Panc1 (cell line): ENCODE measurements around the gene SIVA1. TPM values are rescaled to one million over a fixed set of nuclear protein-coding genes. Genes with fewer than 3 reads are reported as not detected.

ENCODE experiments used
- ATAC-seq: fragments of 200-7000 bp; cut with Tn5 transposase; 2 replicates; pipeline ENCODE4 v1.9.1; 2020; ENCODE audit warnings: mild to moderate bottlenecking, moderate library complexity
- BruUV-seq: library from RNA; stranded (reverse); fragments of 400-500 nt; replicated peaks from 2 replicates; lab custom pipeline; 2021; lab: Mats Ljungman, UMichigan
- CTCF ChIA-PET: fragments of 300-600 bp; sonication (Branson Sonifier 250); formaldehyde crosslinking; loops from one replicate; lab custom pipeline; 2022; ENCODE audit warnings: antibody characterized with exemption; lab: Charles Lee
- POLR2A ChIA-PET: fragments of 300-600 bp; sonication (Branson Sonifier 250); formaldehyde crosslinking; loops from one replicate; lab custom pipeline; 2022; ENCODE audit warnings: antibody characterized with exemption; lab: Charles Lee
- DNase-seq: peaks from one replicate; pipeline ENCODE4 v3.0.0-alpha.2; 2010; ENCODE audit warnings: low read depth, low spot score
- H3K27ac ChIP-seq: 2 replicates; pipeline ENCODE4 v1.5.1; 2011; ENCODE audit warnings: mild to moderate bottlenecking, low read length, inconsistent platforms
- H3K27me3 ChIP-seq: fragments of 200-500 bp; sonication (Bioruptor generic); 2 replicates; pipeline ENCODE4 v1.6.0; 2014; ENCODE audit warnings: low read length, inconsistent platforms; ENCODE audit not compliant: control insufficient read depth, insufficient read depth
- H3K36me3 ChIP-seq: fragments of 200-500 bp; sonication (Bioruptor generic); 2 replicates; pipeline ENCODE4 v1.5.1; 2014; ENCODE audit warnings: inconsistent platforms, mild to moderate bottlenecking, low read length, moderate library complexity; ENCODE audit not compliant: control insufficient read depth, insufficient read depth
- H3K4me1 ChIP-seq: 2 replicates; pipeline ENCODE4 v1.5.1; 2011; ENCODE audit warnings: inconsistent platforms, mild to moderate bottlenecking, low read length, moderate library complexity; ENCODE audit not compliant: control insufficient read depth, insufficient read depth
- H3K4me3 ChIP-seq, 2 experiments: 2 replicates each; pipeline ENCODE4 v1.5.1; 2011 to 2012; ENCODE audit warnings: low read depth in 2 of 2, low read length in 2 of 2, mild to moderate bottlenecking in 2 of 2, inconsistent platforms in 1 of 2, moderate library complexity in 1 of 2
- H3K9me3 ChIP-seq: fragments of 200-500 bp; sonication (Bioruptor generic); 2 replicates; pipeline ENCODE4 v1.5.1; 2014; ENCODE audit warnings: low read depth, mild to moderate bottlenecking, inconsistent platforms, low read length, moderate library complexity; ENCODE audit not compliant: control insufficient read depth, insufficient read depth
- CTCF ChIP-seq: fragments of 450-650 bp; IDR thresholded peaks from 2 replicates; pipeline ENCODE4 v1.5.1; 2017; ENCODE audit warnings: mild to moderate bottlenecking
- POLR2AphosphoS5 ChIP-seq: IDR thresholded peaks from 2 replicates; pipeline ENCODE4 v1.6.1; 2012; ENCODE audit warnings: mild to moderate bottlenecking, low read depth, low read length, moderate library complexity
- REST ChIP-seq, 2 experiments: IDR thresholded peaks; 2 replicates each; pipeline ENCODE4 v1.6.1; 2011 to 2012; ENCODE audit warnings: low read depth in 2 of 2, control low read depth in 1 of 2, low read length in 1 of 2, mild to moderate bottlenecking in 1 of 2, moderate library complexity in 1 of 2; ENCODE audit not compliant: insufficient read depth in 1 of 2
- SIN3A ChIP-seq: IDR thresholded peaks from 2 replicates; pipeline ENCODE4 v1.6.1; 2012; ENCODE audit warnings: low read depth, mild to moderate bottlenecking, low read length, moderate library complexity, borderline replicate concordance; ENCODE audit not compliant: insufficient read depth
- TCF7L2 ChIP-seq: IDR thresholded peaks from 2 replicates; pipeline ENCODE4 v1.6.1; 2011; ENCODE audit warnings: mild to moderate bottlenecking, low read depth, low read length, inconsistent platforms
- in situ Hi-C: cut with HindIII; loops from 2 replicates; pipeline ENCODE4 v1.10.0; 2016; ENCODE audit warnings: low sequenced_read_pairs, low pct_unique_long_range_greater_than_20kb
- intact Hi-C: fragments of 100-400 bp; cut with micrococcal nuclease; formaldehyde crosslinking; loops from one replicate; pipeline ENCODE4 v1.10.0; 2022; ENCODE audit not compliant: unreplicated experiment
- total RNA-seq: library from RNA; stranded (reverse); gene quantifications from one replicate; pipeline ENCODE4 v1.2.1, GENCODE V29; 2021; ENCODE audit not compliant: unreplicated experiment

SIVA1 gene
- total RNA-seq, 1 experiment from 2014 or later: 100 TPM

GRCh38 chr14:104717646-104718045, 35.3 kb upstream of the SIVA1 start:
- peaks cover 12% of the 10 kb centered on the region for H3K4me1 ChIP-seq
- no peaks in the 10 kb centered on the region for H3K36me3 ChIP-seq
- POLR2A ChIA-PET: no interaction called here
- TF ChIP-seq TCF7L2: no peak
- TF ChIP-seq POLR2AphosphoS5: no peak
- no peak for TF ChIP-seq SIN3A
- TF ChIP-seq CTCF: no peak
- TF ChIP-seq REST (IDR thresholded peaks at IDR 0.05; ENCODE audit: insufficient read depth in 1 of 2, low read depth in 2 of 2, low read length in 1 of 2): no peak
- in situ Hi-C loops: no loop called here
- CTCF ChIA-PET: no interaction called here
- no peaks in the 10 kb centered on the region for H3K27me3 ChIP-seq
- no peaks in the 10 kb centered on the region for H3K9me3 ChIP-seq
- DNase-seq (no peak), ATAC-seq (no peak)
- intact Hi-C loops: no loop called here
- BruUV-seq: no TSS peak
- no peak overlapping the region for H3K4me3 ChIP-seq
- no peak overlapping the region for H3K27ac ChIP-seq

- CTCF ChIA-PET: no interaction called here
- ATAC-seq: no peak
- POLR2A ChIA-PET: no interaction called here
- intact Hi-C loops: no loop called here
- no peak for DNase-seq
- H3K9me3 ChIP-seq: no peaks in the 10 kb centered on the region
- BruUV-seq: no TSS peak
- no peak overlapping the region for H3K27ac ChIP-seq
- H3K36me3 ChIP-seq: no peaks in the 10 kb centered on the region
- TF ChIP-seq TCF7L2 (no peak), SIN3A (no peak), CTCF (no peak), POLR2AphosphoS5 (no peak), REST (IDR thresholded peaks at IDR 0.05; ENCODE audit: insufficient read depth in 1 of 2, low read depth in 2 of 2, low read length in 1 of 2) (no peak)
- no peak overlapping the region for H3K4me3 ChIP-seq
- in situ Hi-C loops: no loop called here
- H3K4me1 ChIP-seq: peaks cover 16% of the 10 kb centered on the region
- H3K27me3 ChIP-seq: no peaks in the 10 kb centered on the region
These were observed 34.8 kb upstream of the SIVA1 start for GRCh38 chr14:104718147-104718546.
